NT2/D1 (cell line): ENCODE data around the gene TCF23.

ENCODE experiments used
- YY1 ChIP-seq: IDR thresholded peaks from 2 replicates; pipeline ENCODE4 v1.6.1; 2011; ENCODE audit not compliant: insufficient read length, insufficient read depth
- ZNF274 ChIP-seq: IDR thresholded peaks from 2 replicates; pipeline ENCODE4 v1.6.1; 2011; ENCODE audit warnings: mild to moderate bottlenecking, low read depth, low read length

GRCh38 chr2:27138111-27138510 lies 10.7 kb upstream of the TCF23 start:
- TF ChIP-seq YY1 (no peak), ZNF274 (no peak)
